Rectal smooth muscle tissue (tissue), 1 donor: ENCODE measurements around the gene DCANP1.
A peak's percentile ranks its signal among the peaks of the same experiment; 100 is the strongest.

Experiments
- H3K27ac ChIP-seq: one replicate; pipeline ENCODE4 v1.7.0; 2013; ENCODE audit warnings: low read depth, low read length, inconsistent platforms
- H3K27me3 ChIP-seq: one replicate; pipeline ENCODE4 v1.7.0; 2013; ENCODE audit warnings: low read length; ENCODE audit not compliant: control insufficient read depth, insufficient read depth
- H3K36me3 ChIP-seq: one replicate; pipeline ENCODE4 v1.7.0; 2013; ENCODE audit warnings: low read length; ENCODE audit not compliant: control insufficient read depth, insufficient read depth
- H3K4me1 ChIP-seq: one replicate; pipeline ENCODE4 v1.7.0; 2013; ENCODE audit warnings: low read length; ENCODE audit not compliant: control insufficient read depth, insufficient read depth
- H3K4me3 ChIP-seq: one replicate; pipeline ENCODE4 v1.7.0; 2013; ENCODE audit warnings: low read length
- H3K9ac ChIP-seq: one replicate; pipeline ENCODE4 v1.7.0; 2013; ENCODE audit warnings: low read length

DCANP1 gene

DNA sequence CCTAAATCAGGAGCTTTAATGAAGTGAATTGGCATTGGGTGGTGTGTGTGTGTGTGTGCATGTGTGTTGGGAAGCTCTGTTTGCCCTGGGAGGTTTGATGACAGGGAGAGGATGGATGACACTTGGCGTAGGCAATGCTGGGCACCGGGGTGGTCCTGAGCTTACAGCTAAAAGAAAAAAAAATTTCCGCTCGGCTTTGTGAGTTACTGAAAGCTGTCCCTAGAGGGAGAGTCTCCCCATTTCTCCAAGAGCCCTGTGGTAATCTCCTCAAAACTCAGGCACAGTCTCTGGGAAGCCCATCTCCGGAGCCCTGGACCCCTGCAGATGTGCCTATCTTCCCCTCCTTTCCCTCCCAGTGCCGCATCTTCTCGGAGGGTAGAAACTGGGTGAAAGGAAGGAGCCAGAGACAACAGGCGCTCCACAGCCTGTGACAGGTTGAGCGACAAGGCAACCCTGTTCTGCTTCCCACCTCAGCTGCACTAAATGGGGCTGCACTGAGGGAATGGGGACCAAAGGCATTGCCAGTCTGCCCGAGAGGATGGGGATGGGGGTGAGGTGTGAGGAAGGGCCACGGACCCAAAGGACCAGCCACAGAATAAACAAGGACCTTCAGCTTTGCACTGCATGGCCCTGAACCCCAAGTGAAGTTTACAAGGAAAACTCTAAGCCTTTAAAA is 40.8 kb upstream of the DCANP1 start:
- no peak overlapping the region for H3K27ac ChIP-seq
- H3K4me3 ChIP-seq, result peak overlapping the region; percentile 26
- H3K9ac ChIP-seq, result no peak overlapping the region
- no peaks in the 10 kb centered on the region for H3K36me3 ChIP-seq
- H3K4me1 ChIP-seq, result peaks cover 3% of the 10 kb centered on the region
- H3K27me3 ChIP-seq, result peaks cover 23% of the 10 kb centered on the region

DNA sequence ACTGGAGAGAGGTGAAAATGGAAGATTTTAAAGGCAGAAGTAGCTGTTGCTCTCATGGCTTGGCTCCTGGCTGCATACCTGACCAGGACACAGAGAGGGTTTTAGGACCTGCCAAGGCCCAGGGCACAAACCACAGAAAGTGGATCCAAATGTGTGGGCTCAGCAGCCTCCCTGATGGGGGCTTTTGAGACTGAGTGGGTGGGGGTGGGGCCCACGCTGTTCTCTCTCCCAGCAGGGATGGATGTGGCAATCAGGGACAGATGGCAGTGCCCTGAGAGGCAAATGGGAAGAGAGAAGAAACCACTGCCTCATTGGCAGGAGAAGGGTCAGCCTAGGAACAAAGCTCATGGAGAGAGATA is 39.9 kb upstream of the DCANP1 start:
- no peaks in the 10 kb centered on the region for H3K36me3 ChIP-seq
- peaks cover 23% of the 10 kb centered on the region for H3K27me3 ChIP-seq
- no peak overlapping the region for H3K4me3 ChIP-seq

DNA sequence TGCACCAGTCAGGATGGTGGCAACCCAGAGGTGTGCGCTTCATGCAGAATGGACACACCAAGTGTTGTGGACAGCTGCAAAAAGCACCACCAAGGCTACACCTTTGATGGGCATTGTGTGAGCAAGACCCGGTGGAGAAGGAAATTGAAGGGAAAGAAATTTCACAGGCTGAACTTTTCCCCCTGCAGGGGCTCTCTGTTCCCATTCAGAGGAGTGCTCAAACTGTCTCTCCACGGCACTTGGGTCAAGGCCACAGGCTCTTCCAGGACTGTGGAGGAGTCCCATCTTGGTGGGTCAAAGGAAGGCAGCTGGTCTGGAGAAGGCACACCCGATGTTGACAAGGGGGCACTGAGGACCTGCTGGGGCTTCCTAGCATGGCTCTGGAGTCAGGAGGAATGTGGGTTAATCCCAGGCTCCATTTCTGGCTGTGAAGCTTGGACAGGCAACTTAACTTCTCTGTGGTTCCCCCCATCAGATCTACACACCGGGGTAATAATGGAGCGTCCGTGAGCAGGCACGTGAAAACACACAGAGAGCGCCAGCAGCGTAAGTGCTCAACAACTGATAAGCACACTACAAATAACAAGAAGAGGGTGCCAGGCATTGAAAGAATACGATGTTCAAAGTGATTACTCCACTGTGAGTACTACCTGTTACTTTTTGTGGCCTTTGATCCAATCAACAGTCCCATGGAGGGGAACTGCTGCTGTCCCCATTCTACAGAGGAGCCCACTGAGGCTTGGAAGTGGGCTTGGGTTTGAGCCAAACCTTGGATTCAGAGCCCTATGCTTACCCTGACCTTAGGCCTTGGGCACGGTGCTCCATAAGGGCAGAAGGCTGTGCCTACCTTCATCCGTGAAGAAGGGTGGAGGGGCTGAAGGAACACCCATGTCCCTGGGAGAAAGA is 39.2 kb upstream of the DCANP1 start:
- Histone ChIP-seq H3K36me3 (no peaks in the 10 kb centered on the region), H3K27me3 (peaks cover 23% of the 10 kb centered on the region), H3K9ac (no peak overlapping the region), H3K4me1 (peaks cover 3% of the 10 kb centered on the region), H3K27ac (no peak overlapping the region), H3K4me3 (no peak overlapping the region)

More for the DNA sequence above, 39.9 kb upstream of the DCANP1 start:
- Histone ChIP-seq H3K9ac (no peak overlapping the region), H3K27ac (no peak overlapping the region), H3K4me1 (peaks cover 3% of the 10 kb centered on the region)

- Histone ChIP-seq H3K36me3 (no peaks in the 10 kb centered on the region), H3K27ac (no peak overlapping the region), H3K9ac (no peak overlapping the region), H3K4me3 (no peak overlapping the region), H3K27me3 (peaks cover 14% of the 10 kb centered on the region), H3K4me1 (peaks cover 3% of the 10 kb centered on the region)
These were observed 37.5 kb upstream of the DCANP1 start for GRCh38 chr5:135484674-135485086.

DNA sequence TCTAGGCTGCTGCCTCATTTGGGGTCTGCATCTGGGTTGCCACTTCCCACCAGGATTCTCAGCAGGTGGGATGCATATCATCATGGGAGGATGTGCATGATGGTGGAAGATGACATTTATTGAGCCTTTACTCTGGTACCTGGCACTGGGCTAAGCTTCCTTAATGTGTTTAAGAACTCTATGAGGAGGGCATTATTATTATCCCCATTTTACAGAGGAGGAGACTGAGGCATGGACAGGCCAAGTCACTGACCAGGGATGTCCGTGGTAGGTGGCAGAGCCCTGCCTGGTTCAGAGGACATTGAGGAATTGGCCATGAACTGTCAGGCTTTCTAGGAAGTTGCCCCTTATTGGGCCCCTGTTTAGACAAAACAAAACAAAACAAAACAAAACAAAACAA is 36.1 kb upstream of the DCANP1 start:
- no peak overlapping the region for H3K9ac ChIP-seq
- no peak overlapping the region for H3K4me3 ChIP-seq
- H3K27me3 ChIP-seq, result peaks cover 11% of the 10 kb centered on the region
- H3K27ac ChIP-seq, result no peak overlapping the region
- H3K36me3 ChIP-seq, result no peaks in the 10 kb centered on the region
- H3K4me1 ChIP-seq, result no peaks in the 10 kb centered on the region

DNA sequence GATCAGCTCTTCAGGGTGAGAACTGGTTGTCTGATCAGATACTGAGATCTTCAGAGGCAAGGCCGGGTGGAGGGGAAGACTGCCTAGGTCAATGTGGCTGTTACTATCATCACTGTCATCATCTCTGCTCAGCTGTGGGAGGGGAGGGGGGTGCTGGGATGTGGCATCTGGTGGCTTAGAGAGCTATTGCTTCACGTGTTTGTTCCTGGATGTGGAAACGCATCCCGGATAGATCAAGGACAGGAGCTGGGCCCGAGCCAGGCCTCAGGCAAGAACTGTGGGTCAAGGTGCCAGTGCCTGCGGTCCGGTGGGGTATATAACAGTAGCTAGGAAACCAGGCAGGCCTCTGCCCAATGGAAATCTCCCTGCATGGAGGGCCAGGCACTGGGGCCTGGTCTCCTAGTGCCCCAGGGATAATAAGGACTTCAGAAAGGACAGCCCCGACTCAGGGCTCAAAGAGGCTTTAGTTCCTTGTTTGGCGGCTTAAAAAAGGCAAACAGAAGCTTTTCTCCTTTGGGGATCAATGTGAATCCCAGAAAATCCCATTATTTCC is 35.3 kb upstream of the DCANP1 start:
- H3K27ac ChIP-seq, result no peak overlapping the region
- no peaks in the 10 kb centered on the region for H3K4me1 ChIP-seq
- H3K4me3 ChIP-seq, result no peak overlapping the region
- peaks cover 10% of the 10 kb centered on the region for H3K27me3 ChIP-seq
- no peaks in the 10 kb centered on the region for H3K36me3 ChIP-seq
- H3K9ac ChIP-seq, result no peak overlapping the region

DNA sequence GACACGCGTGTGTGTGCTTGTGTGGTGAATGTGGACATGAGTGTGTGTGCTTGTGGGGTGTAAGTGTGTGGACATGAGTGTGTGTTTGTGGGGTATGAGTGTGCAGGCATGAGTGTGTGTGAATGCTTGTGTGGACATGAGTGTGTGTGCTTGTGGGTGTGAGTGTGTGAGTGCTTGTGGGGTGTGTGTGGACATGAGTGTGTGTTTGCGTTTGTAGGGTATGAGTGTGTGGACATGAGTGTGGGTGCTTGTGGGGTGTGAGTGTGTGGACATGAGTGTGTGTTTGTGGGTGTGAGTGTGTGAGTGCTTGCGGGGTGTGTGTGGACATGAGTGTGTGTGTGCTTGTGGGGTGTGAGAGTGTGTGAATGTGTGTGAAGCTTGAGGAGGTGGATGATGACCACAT is 34.8 kb upstream of the DCANP1 start:
- no peak overlapping the region for H3K27ac ChIP-seq
- no peak overlapping the region for H3K9ac ChIP-seq
- no peaks in the 10 kb centered on the region for H3K36me3 ChIP-seq
- H3K4me3 ChIP-seq, result no peak overlapping the region
- no peaks in the 10 kb centered on the region for H3K4me1 ChIP-seq
- peaks cover 8% of the 10 kb centered on the region for H3K27me3 ChIP-seq

DNA sequence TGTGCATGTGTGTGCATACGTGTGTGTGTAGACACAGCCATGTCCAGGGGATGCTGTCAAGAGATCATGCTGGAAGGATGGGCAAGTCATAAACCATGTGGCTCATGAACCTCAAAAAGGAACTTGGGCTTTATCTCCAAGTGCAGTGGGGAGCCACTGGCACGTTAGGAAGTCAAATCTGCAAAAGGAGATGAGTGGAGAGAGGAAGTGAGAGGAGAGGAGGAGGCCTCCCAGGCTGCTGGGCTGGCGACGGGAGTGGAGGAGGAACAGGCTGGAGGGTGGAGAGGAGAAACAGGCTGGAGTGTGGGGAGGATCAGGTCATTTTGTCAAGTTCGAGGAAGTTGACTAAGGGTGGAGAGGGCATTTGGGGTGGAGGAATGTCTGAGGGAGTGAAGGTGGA is 34.2 kb upstream of the DCANP1 start:
- H3K9ac ChIP-seq, result no peak overlapping the region
- no peak overlapping the region for H3K27ac ChIP-seq
- H3K27me3 ChIP-seq, result peaks cover 6% of the 10 kb centered on the region
- H3K4me3 ChIP-seq, result no peak overlapping the region
- H3K36me3 ChIP-seq, result no peaks in the 10 kb centered on the region
- no peaks in the 10 kb centered on the region for H3K4me1 ChIP-seq

DNA sequence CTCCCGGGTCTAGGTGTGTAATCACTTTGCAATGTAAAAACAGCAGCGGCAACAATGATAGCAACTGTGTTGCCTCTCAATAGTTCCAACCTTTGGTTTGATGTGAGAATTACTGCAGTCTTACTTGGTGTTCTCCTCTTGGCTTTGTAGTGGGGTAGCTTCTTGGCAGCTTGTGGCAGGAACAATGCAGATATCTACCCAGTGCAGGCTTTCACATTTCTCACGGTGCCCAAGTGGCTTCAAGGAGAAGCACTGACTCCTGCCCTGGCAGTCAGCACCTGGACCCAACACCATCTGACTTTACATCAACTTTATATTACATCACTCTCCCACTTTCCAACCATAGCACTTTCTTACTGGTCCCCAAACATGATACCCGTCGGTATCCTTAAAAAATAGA is 33.4 kb upstream of the DCANP1 start:
- Histone ChIP-seq H3K36me3 (no peaks in the 10 kb centered on the region), H3K27me3 (peaks cover 6% of the 10 kb centered on the region), H3K4me3 (no peak overlapping the region), H3K4me1 (no peaks in the 10 kb centered on the region), H3K27ac (no peak overlapping the region), H3K9ac (no peak overlapping the region)

- H3K4me3 ChIP-seq, result no peak overlapping the region
- H3K4me1 ChIP-seq, result no peaks in the 10 kb centered on the region
- peaks cover 9% of the 10 kb centered on the region for H3K27me3 ChIP-seq
- no peak overlapping the region for H3K27ac ChIP-seq
- H3K36me3 ChIP-seq, result no peaks in the 10 kb centered on the region
- H3K9ac ChIP-seq, result no peak overlapping the region
These were observed 31.8 kb upstream of the DCANP1 start for GRCh38 chr5:135478938-135479337.

GRCh38 chr5:135477613-135478066 is 30.5 kb upstream of the DCANP1 start:
- Histone ChIP-seq H3K9ac (no peak overlapping the region), H3K4me1 (no peaks in the 10 kb centered on the region), H3K27ac (no peak overlapping the region), H3K36me3 (no peaks in the 10 kb centered on the region), H3K27me3 (peaks cover 9% of the 10 kb centered on the region), H3K4me3 (no peak overlapping the region)

DNA sequence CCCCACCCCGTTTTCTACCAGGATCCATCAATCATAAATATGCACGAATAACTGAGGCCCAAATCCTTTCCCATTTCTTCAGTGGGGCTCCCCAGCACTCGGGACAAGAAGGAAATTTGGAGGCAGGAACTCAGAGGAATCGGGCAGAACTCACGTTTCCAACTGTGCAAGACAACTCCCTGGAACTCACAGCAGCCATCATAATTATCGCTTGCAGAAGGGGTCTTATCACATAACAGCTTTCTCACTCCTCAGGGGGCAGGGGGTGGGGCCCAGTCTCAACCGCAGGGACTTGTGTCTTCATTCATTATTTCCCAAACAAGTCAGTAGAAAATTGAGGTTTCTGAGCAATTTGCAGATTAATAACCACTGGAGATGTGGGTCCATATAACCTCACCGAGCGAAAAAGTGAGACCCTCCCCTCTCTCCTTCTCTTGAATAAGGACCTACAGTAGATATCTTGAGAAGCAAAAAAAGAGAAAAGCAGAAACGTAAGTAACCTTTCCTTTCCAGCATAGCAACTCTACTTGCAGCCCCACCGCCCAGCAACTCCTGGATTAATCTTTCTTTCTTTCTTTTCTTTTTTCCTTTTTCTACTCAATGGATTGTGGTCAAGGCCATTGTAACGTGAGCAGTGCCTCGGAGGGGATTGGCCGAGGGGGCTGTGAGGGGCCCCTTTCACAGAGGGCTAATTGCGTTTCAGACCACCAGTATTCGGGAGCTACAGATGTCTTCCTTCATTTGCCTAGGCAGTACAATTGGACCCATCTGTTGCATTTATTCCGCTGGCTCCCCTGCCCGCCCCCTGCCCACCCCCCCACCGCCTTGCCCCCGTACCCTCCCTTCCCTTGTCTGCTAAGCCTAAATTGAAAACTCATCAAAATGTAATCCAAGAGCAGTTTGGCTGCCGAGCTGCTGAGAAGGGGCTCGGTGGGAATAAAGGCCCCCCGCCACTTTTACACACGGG is 29.8 kb upstream of the DCANP1 start:
- no peaks in the 10 kb centered on the region for H3K36me3 ChIP-seq
- no peak overlapping the region for H3K4me3 ChIP-seq
- H3K27me3 ChIP-seq, result peaks cover 9% of the 10 kb centered on the region
- H3K27ac ChIP-seq, result no peak overlapping the region
- H3K4me1 ChIP-seq, result no peaks in the 10 kb centered on the region
- H3K9ac ChIP-seq, result no peak overlapping the region
